ENCODE results near the gene STX16.

Gene STX16

GRCh38 chr20:58695895-58696375 is 44.9 kb downstream of the STX16 start:
- no peak for TF ChIP-seq CTCF (conservative IDR thresholded peaks at IDR 0.05; ENCODE audit: control insufficient read depth, insufficient read depth, low read depth, low read length)
- DNase-seq (ENCODE audit: low read depth), result no peak
- H3K4me3 ChIP-seq (ENCODE audit: control insufficient read depth, low read depth, low read length), result no peak overlapping the region

- TF ChIP-seq CTCF (conservative IDR thresholded peaks at IDR 0.05; ENCODE audit: control insufficient read depth, insufficient read depth, low read depth, low read length), result no peak
- DNase-seq (ENCODE audit: low read depth), result no peak
- H3K4me3 ChIP-seq (ENCODE audit: control insufficient read depth, low read depth, low read length), result no peak overlapping the region
Measured at GRCh38 chr20:58696411-58696961, 45.4 kb downstream of the STX16 start.

- TF ChIP-seq CTCF (conservative IDR thresholded peaks at IDR 0.05; ENCODE audit: control insufficient read depth, insufficient read depth, low read depth, low read length), result no peak
- H3K4me3 ChIP-seq (ENCODE audit: control insufficient read depth, low read depth, low read length), result no peak overlapping the region
- DNase-seq (ENCODE audit: low read depth), result no peak
Measured at GRCh38 chr20:58697201-58697866, 46.3 kb downstream of the STX16 start.

GRCh38 chr20:58697867-58698703 is 47.0 kb downstream of the STX16 start:
- no peak overlapping the region for H3K4me3 ChIP-seq (ENCODE audit: control insufficient read depth, low read depth, low read length)
- DNase-seq (ENCODE audit: low read depth), result no peak
- no peak for TF ChIP-seq CTCF (conservative IDR thresholded peaks at IDR 0.05; ENCODE audit: control insufficient read depth, insufficient read depth, low read depth, low read length)

- no peak overlapping the region for H3K4me3 ChIP-seq (ENCODE audit: control insufficient read depth, low read depth, low read length)
- DNase-seq (ENCODE audit: low read depth), result no peak
- no peak for TF ChIP-seq CTCF (conservative IDR thresholded peaks at IDR 0.05; ENCODE audit: control insufficient read depth, insufficient read depth, low read depth, low read length)
Measured at GRCh38 chr20:58698741-58699622, 47.9 kb downstream of the STX16 start.

GRCh38 chr20:58699623-58700107 is 48.6 kb downstream of the STX16 start:
- no peak for DNase-seq (ENCODE audit: low read depth)
- TF ChIP-seq CTCF (conservative IDR thresholded peaks at IDR 0.05; ENCODE audit: control insufficient read depth, insufficient read depth, low read depth, low read length), result no peak
- H3K4me3 ChIP-seq (ENCODE audit: control insufficient read depth, low read depth, low read length), result no peak overlapping the region
